CD8-positive, alpha-beta memory T cell (primary cell): ENCODE data around the gene TMEM201. TPM values are rescaled to one million over a fixed set of nuclear protein-coding genes. Genes with fewer than 3 reads are reported as not detected.

Experiments used
- CTCF ChIA-PET: fragments of 350-600 bp; sonication (Branson Sonifier 250); formaldehyde crosslinking; loops from one replicate; lab custom pipeline; 2021; ENCODE audit warnings: antibody characterized with exemption; lab: Charles Lee
- POLR2A ChIA-PET: fragments of 350-600 bp; sonication (Branson Sonifier 250); formaldehyde crosslinking; loops from one replicate; lab custom pipeline; 2021; ENCODE audit warnings: antibody characterized with exemption; lab: Charles Lee
- DNase-seq, 5 donors: peaks; one replicate each; pipeline versions ENCODE4 v3.0.0 to v3.0.0-alpha.2; 2020 to 2022; ENCODE audit warnings: mixed read lengths in 1 of 5
- H3K27ac ChIP-seq: one replicate; pipeline ENCODE4 v1.7.0; 2013; ENCODE audit warnings: low read depth, mild to moderate bottlenecking, low read length, moderate library complexity
- H3K27me3 ChIP-seq: 2 replicates; pipeline ENCODE4 v1.7.0; 2013; ENCODE audit warnings: low read length, mild to moderate bottlenecking; ENCODE audit not compliant: insufficient read depth, poor library complexity, severe bottlenecking
- H3K36me3 ChIP-seq: 2 replicates; pipeline ENCODE4 v1.7.0; 2013; ENCODE audit warnings: mild to moderate bottlenecking, low read length, moderate library complexity; ENCODE audit not compliant: insufficient read depth
- H3K4me1 ChIP-seq: 2 replicates; pipeline ENCODE4 v1.7.0; 2013; ENCODE audit warnings: mild to moderate bottlenecking, low read length, moderate library complexity; ENCODE audit not compliant: insufficient read depth
- H3K4me3 ChIP-seq: 2 replicates; pipeline ENCODE4 v1.7.0; 2013; ENCODE audit warnings: mild to moderate bottlenecking, low read length
- H3K9me3 ChIP-seq: 2 replicates; pipeline ENCODE4 v1.7.0; 2013; ENCODE audit warnings: mild to moderate bottlenecking, low read length
- H3K27ac Mint-ChIP-seq, 8 donors: one replicate each; pipeline ENCODE4 v1.8.0; 2020 to 2021; ENCODE audit warnings: mixed read lengths in 8 of 8, mild to moderate bottlenecking in 6 of 8, inconsistent platforms in 3 of 8, moderate library complexity in 3 of 8
- H3K27me3 Mint-ChIP-seq, 2 donors: one replicate each; pipeline ENCODE4 v1.8.0; 2020 to 2021; ENCODE audit warnings: mixed read lengths in 2 of 2, mild to moderate bottlenecking in 1 of 2, moderate library complexity in 1 of 2
- H3K36me3 Mint-ChIP-seq, 3 donors: one replicate each; pipeline ENCODE4 v1.8.0; 2020 to 2021; ENCODE audit warnings: mixed read lengths in 3 of 3, inconsistent platforms in 1 of 3, mild to moderate bottlenecking in 1 of 3
- H3K4me1 Mint-ChIP-seq, 3 donors: one replicate each; pipeline ENCODE4 v1.8.0; 2020 to 2021; ENCODE audit warnings: mixed read lengths in 3 of 3, inconsistent platforms in 1 of 3, mild to moderate bottlenecking in 1 of 3
- H3K4me3 Mint-ChIP-seq, 7 donors: one replicate each; pipeline ENCODE4 v1.8.0; 2020 to 2021; ENCODE audit warnings: mixed read lengths in 7 of 7, mild to moderate bottlenecking in 6 of 7, moderate library complexity in 4 of 7, inconsistent platforms in 2 of 7
- H3K9me3 Mint-ChIP-seq, 5 donors: one replicate each; pipeline ENCODE4 v1.8.0; 2020 to 2022; ENCODE audit warnings: mixed read lengths in 5 of 5, mild to moderate bottlenecking in 3 of 5, moderate library complexity in 2 of 5, inconsistent platforms in 1 of 5
- polyA plus RNA-seq: library from polyadenylated mRNA; unstranded; fragments of 300-500 nt; fragmentation: Illumina TruSeq; gene quantifications from one replicate; pipeline ENCODE4 v1.2.3, GENCODE V29; 2021
- total RNA-seq, 2 experiments: library from RNA; stranded (reverse); gene quantifications; one replicate each; pipeline ENCODE4 v1.2.3, GENCODE V29; 2021

Gene TMEM201
- total and polyA plus RNA-seq, 3 experiments from 2014 or later, result 2.8 to 32.8 (median 32.2) TPM

GRCh38 chr1:9592510-9593075, 3.9 kb downstream of the TMEM201 start:
- Mint-ChIP-seq H3K27ac (peak overlapping the region in 1 of 8 donors; percentile 65), H3K36me3 (peaks cover 0 to 14% (median 0%) of the 10 kb centered on the region in 3 donors), H3K27me3 (peaks cover 0 to 1% of the 10 kb centered on the region in 2 donors), H3K4me3 (no peak overlapping the region), H3K9me3 (no peaks in the 10 kb centered on the region), H3K4me1 (peaks cover 16 to 41% (median 31%) of the 10 kb centered on the region in 3 donors)
- DNase-seq, result no peak
- Histone ChIP-seq H3K36me3 (no peaks in the 10 kb centered on the region), H3K4me3 (no peak overlapping the region), H3K27ac (no peak overlapping the region), H3K9me3 (no peaks in the 10 kb centered on the region), H3K27me3 (no peaks in the 10 kb centered on the region), H3K4me1 (peaks cover 28% of the 10 kb centered on the region)
- POLR2A ChIA-PET, result no interaction called here
- CTCF ChIA-PET, result no interaction called here

GRCh38 chr1:9593147-9593491, 4.4 kb downstream of the TMEM201 start:
- Histone ChIP-seq H3K27ac (no peak overlapping the region), H3K4me3 (no peak overlapping the region), H3K36me3 (no peaks in the 10 kb centered on the region), H3K27me3 (no peaks in the 10 kb centered on the region), H3K4me1 (peaks cover 27% of the 10 kb centered on the region), H3K9me3 (no peaks in the 10 kb centered on the region)
- Mint-ChIP-seq H3K4me1 (peaks cover 15 to 41% (median 30%) of the 10 kb centered on the region in 3 donors), H3K9me3 (no peaks in the 10 kb centered on the region), H3K27me3 (peaks cover 0 to 1% of the 10 kb centered on the region in 2 donors), H3K4me3 (no peak overlapping the region), H3K27ac (peak overlapping the region in 2 of 8 donors; percentile 17 to 65), H3K36me3 (peaks cover 0 to 18% (median 0%) of the 10 kb centered on the region in 3 donors)
- CTCF ChIA-PET, result interaction anchor here (0.5 kb wide), 1 partner anchor 31 kb away, joined by 3 read pairs; no protein-coding TSS in a partner anchor
- POLR2A ChIA-PET, result no interaction called here
- DNase-seq, result no peak

- CTCF ChIA-PET, result interaction anchor here (0.5 kb wide), 1 partner anchor 32 kb away, joined by 3 read pairs; no protein-coding TSS in a partner anchor
- Mint-ChIP-seq H3K4me1 (peaks cover 12 to 38% (median 27%) of the 10 kb centered on the region in 3 donors), H3K36me3 (peaks cover 0 to 22% (median 0%) of the 10 kb centered on the region in 3 donors), H3K27ac (peak overlapping the region in 2 of 8 donors; percentile 17 to 55), H3K27me3 (peaks cover 0 to 1% of the 10 kb centered on the region in 2 donors), H3K4me3 (no peak overlapping the region), H3K9me3 (no peaks in the 10 kb centered on the region)
- Histone ChIP-seq H3K4me1 (peaks cover 25% of the 10 kb centered on the region), H3K27me3 (no peaks in the 10 kb centered on the region), H3K27ac (no peak overlapping the region), H3K9me3 (no peaks in the 10 kb centered on the region), H3K4me3 (no peak overlapping the region), H3K36me3 (no peaks in the 10 kb centered on the region)
- POLR2A ChIA-PET, result no interaction called here
- no peak for DNase-seq
These were observed 5.1 kb downstream of the TMEM201 start for GRCh38 chr1:9593492-9594465.

- Mint-ChIP-seq H3K4me3 (no peak overlapping the region), H3K27ac (no peak overlapping the region), H3K9me3 (no peaks in the 10 kb centered on the region), H3K4me1 (peaks cover 11 to 34% (median 25%) of the 10 kb centered on the region in 3 donors), H3K36me3 (peaks cover 0 to 23% (median 0%) of the 10 kb centered on the region in 3 donors), H3K27me3 (peaks cover 0 to 1% of the 10 kb centered on the region in 2 donors)
- no peaks in the 10 kb centered on the region for H3K36me3 ChIP-seq
- H3K27me3 ChIP-seq, result no peaks in the 10 kb centered on the region
- CTCF ChIA-PET, result no interaction called here
- peaks cover 22% of the 10 kb centered on the region for H3K4me1 ChIP-seq
- no peak overlapping the region for H3K4me3 ChIP-seq
- no peaks in the 10 kb centered on the region for H3K9me3 ChIP-seq
- DNase-seq, result no peak
- H3K27ac ChIP-seq, result no peak overlapping the region
- POLR2A ChIA-PET, result no interaction called here
These were observed 5.9 kb downstream of the TMEM201 start for GRCh38 chr1:9594471-9595155.

GRCh38 chr1:9595156-9595967, 6.7 kb downstream of the TMEM201 start:
- DNase-seq, result no peak
- Mint-ChIP-seq H3K4me3 (no peak overlapping the region), H3K36me3 (peaks cover 0 to 30% (median 0%) of the 10 kb centered on the region in 3 donors), H3K27me3 (peaks cover 0 to 1% of the 10 kb centered on the region in 2 donors), H3K27ac (peak overlapping the region in 1 of 8 donors; percentile 92), H3K4me1 (peaks cover 8 to 27% (median 20%) of the 10 kb centered on the region in 3 donors), H3K9me3 (no peaks in the 10 kb centered on the region)
- Histone ChIP-seq H3K27ac (no peak overlapping the region), H3K4me1 (peaks cover 14% of the 10 kb centered on the region), H3K36me3 (no peaks in the 10 kb centered on the region), H3K4me3 (no peak overlapping the region), H3K27me3 (no peaks in the 10 kb centered on the region), H3K9me3 (no peaks in the 10 kb centered on the region)
- ChIA-PET CTCF (no interaction called here), POLR2A (no interaction called here)

- H3K4me3 Mint-ChIP-seq, result no peak overlapping the region
- Histone ChIP-seq H3K9me3 (no peaks in the 10 kb centered on the region), H3K27ac (no peak overlapping the region), H3K4me3 (no peak overlapping the region), H3K36me3 (no peaks in the 10 kb centered on the region), H3K27me3 (no peaks in the 10 kb centered on the region), H3K4me1 (peaks cover 10% of the 10 kb centered on the region)
- ChIA-PET CTCF (no interaction called here), POLR2A (no interaction called here)
- H3K9me3 Mint-ChIP-seq, result no peaks in the 10 kb centered on the region
- no peak for DNase-seq
- H3K27me3 Mint-ChIP-seq, result no peaks in the 10 kb centered on the region
- H3K36me3 Mint-ChIP-seq, result peaks cover 0 to 36% (median 0%) of the 10 kb centered on the region in 3 donors
- peaks cover 3 to 21% (median 14%) of the 10 kb centered on the region in 3 donors for H3K4me1 Mint-ChIP-seq
- H3K27ac Mint-ChIP-seq, result peak overlapping the region in 1 of 8 donors; percentile 78
These were observed 7.2 kb downstream of the TMEM201 start for GRCh38 chr1:9595968-9596340.

- CTCF ChIA-PET, result no interaction called here
These were observed 7.9 kb downstream of the TMEM201 start for GRCh38 chr1:9596415-9597123.

More at GRCh38 chr1:9596415-9597123, 7.9 kb downstream of the TMEM201 start:
- Histone ChIP-seq H3K4me3 (no peak overlapping the region), H3K4me1 (peaks cover 10% of the 10 kb centered on the region), H3K36me3 (no peaks in the 10 kb centered on the region), H3K27me3 (no peaks in the 10 kb centered on the region), H3K27ac (no peak overlapping the region), H3K9me3 (no peaks in the 10 kb centered on the region)
- Mint-ChIP-seq H3K27me3 (no peaks in the 10 kb centered on the region), H3K36me3 (peaks cover 0 to 41% (median 0%) of the 10 kb centered on the region in 3 donors), H3K27ac (no peak overlapping the region), H3K4me3 (no peak overlapping the region), H3K4me1 (peaks cover 3 to 16% (median 13%) of the 10 kb centered on the region in 3 donors), H3K9me3 (no peaks in the 10 kb centered on the region)
- POLR2A ChIA-PET, result no interaction called here
- DNase-seq, result no peak
